Panc1 (cell line): Measurements from ENCODE around the gene TMEM19. TPM values are rescaled to one million over a fixed set of nuclear protein-coding genes. Genes with fewer than 3 reads are reported as not detected.

Experiments
- ATAC-seq: fragments of 200-7000 bp; cut with Tn5 transposase; 2 replicates; pipeline ENCODE4 v1.9.1; 2020; ENCODE audit warnings: mild to moderate bottlenecking, moderate library complexity
- BruUV-seq: library from RNA; stranded (reverse); fragments of 400-500 nt; replicated peaks from 2 replicates; lab custom pipeline; 2021; lab: Mats Ljungman, UMichigan
- CTCF ChIA-PET: fragments of 300-600 bp; sonication (Branson Sonifier 250); formaldehyde crosslinking; loops from one replicate; lab custom pipeline; 2022; ENCODE audit warnings: antibody characterized with exemption; lab: Charles Lee
- POLR2A ChIA-PET: fragments of 300-600 bp; sonication (Branson Sonifier 250); formaldehyde crosslinking; loops from one replicate; lab custom pipeline; 2022; ENCODE audit warnings: antibody characterized with exemption; lab: Charles Lee
- DNase-seq: peaks from one replicate; pipeline ENCODE4 v3.0.0-alpha.2; 2010; ENCODE audit warnings: low read depth, low spot score
- H3K27ac ChIP-seq: 2 replicates; pipeline ENCODE4 v1.5.1; 2011; ENCODE audit warnings: mild to moderate bottlenecking, low read length, inconsistent platforms
- H3K27me3 ChIP-seq: fragments of 200-500 bp; sonication (Bioruptor generic); 2 replicates; pipeline ENCODE4 v1.6.0; 2014; ENCODE audit warnings: low read length, inconsistent platforms; ENCODE audit not compliant: control insufficient read depth, insufficient read depth
- H3K36me3 ChIP-seq: fragments of 200-500 bp; sonication (Bioruptor generic); 2 replicates; pipeline ENCODE4 v1.5.1; 2014; ENCODE audit warnings: inconsistent platforms, mild to moderate bottlenecking, low read length, moderate library complexity; ENCODE audit not compliant: control insufficient read depth, insufficient read depth
- H3K4me1 ChIP-seq: 2 replicates; pipeline ENCODE4 v1.5.1; 2011; ENCODE audit warnings: inconsistent platforms, mild to moderate bottlenecking, low read length, moderate library complexity; ENCODE audit not compliant: control insufficient read depth, insufficient read depth
- H3K4me3 ChIP-seq, 2 experiments: 2 replicates each; pipeline ENCODE4 v1.5.1; 2011 to 2012; ENCODE audit warnings: low read depth in 2 of 2, low read length in 2 of 2, mild to moderate bottlenecking in 2 of 2, inconsistent platforms in 1 of 2, moderate library complexity in 1 of 2
- H3K9me3 ChIP-seq: fragments of 200-500 bp; sonication (Bioruptor generic); 2 replicates; pipeline ENCODE4 v1.5.1; 2014; ENCODE audit warnings: low read depth, mild to moderate bottlenecking, inconsistent platforms, low read length, moderate library complexity; ENCODE audit not compliant: control insufficient read depth, insufficient read depth
- POLR2AphosphoS5 ChIP-seq: IDR thresholded peaks from 2 replicates; pipeline ENCODE4 v1.6.1; 2012; ENCODE audit warnings: mild to moderate bottlenecking, low read depth, low read length, moderate library complexity
- SIN3A ChIP-seq: IDR thresholded peaks from 2 replicates; pipeline ENCODE4 v1.6.1; 2012; ENCODE audit warnings: low read depth, mild to moderate bottlenecking, low read length, moderate library complexity, borderline replicate concordance; ENCODE audit not compliant: insufficient read depth
- TCF7L2 ChIP-seq: IDR thresholded peaks from 2 replicates; pipeline ENCODE4 v1.6.1; 2011; ENCODE audit warnings: mild to moderate bottlenecking, low read depth, low read length, inconsistent platforms
- in situ Hi-C: cut with HindIII; loops from 2 replicates; pipeline ENCODE4 v1.10.0; 2016; ENCODE audit warnings: low sequenced_read_pairs, low pct_unique_long_range_greater_than_20kb
- intact Hi-C: fragments of 100-400 bp; cut with micrococcal nuclease; formaldehyde crosslinking; loops from one replicate; pipeline ENCODE4 v1.10.0; 2022; ENCODE audit not compliant: unreplicated experiment
- total RNA-seq: library from RNA; stranded (reverse); gene quantifications from one replicate; pipeline ENCODE4 v1.2.1, GENCODE V29; 2021; ENCODE audit not compliant: unreplicated experiment
- TF ChIP-seq, protein P1 (sequence below), 2 experiments: IDR thresholded peaks; 2 replicates each; pipeline ENCODE4 v1.6.1; 2011 to 2012; ENCODE audit warnings: low read depth in 2 of 2, control low read depth in 1 of 2, low read length in 1 of 2, mild to moderate bottlenecking in 1 of 2, moderate library complexity in 1 of 2; ENCODE audit not compliant: insufficient read depth in 1 of 2
- TF ChIP-seq, protein P2 (sequence below): fragments of 450-650 bp; IDR thresholded peaks from 2 replicates; pipeline ENCODE4 v1.5.1; 2017; ENCODE audit warnings: mild to moderate bottlenecking

Gene TMEM19
- total RNA-seq, 1 experiment from 2014 or later: 72.8 TPM

DNA sequence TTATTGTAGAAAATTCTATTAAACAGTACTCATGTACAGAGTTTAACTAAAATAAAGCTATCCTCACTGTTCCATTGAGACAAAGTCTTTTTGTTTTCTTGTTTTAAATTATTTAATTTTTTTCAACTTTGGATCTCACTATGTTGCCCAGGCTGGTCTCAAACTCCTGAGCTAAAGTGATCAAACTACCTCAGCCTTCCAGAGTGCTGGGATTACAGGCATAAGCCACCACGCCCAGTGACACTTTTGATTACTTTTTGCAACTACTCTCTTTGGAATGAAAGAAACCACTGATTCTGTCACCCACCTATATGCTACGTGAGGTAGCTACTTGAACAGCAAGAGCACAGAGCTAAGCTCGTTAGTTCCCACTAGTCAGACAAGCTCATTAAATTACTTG is 39.4 kb upstream of the TMEM19 start:
- Histone ChIP-seq H3K36me3 (peaks cover 56% of the 10 kb centered on the region), H3K9me3 (no peaks in the 10 kb centered on the region), H3K27ac (no peak overlapping the region), H3K4me3 (no peak overlapping the region), H3K27me3 (no peaks in the 10 kb centered on the region), H3K4me1 (no peaks in the 10 kb centered on the region)
- TF ChIP-seq SIN3A (no peak), POLR2AphosphoS5 (no peak), TCF7L2 (no peak)
- TF ChIP-seq, protein P1, sequence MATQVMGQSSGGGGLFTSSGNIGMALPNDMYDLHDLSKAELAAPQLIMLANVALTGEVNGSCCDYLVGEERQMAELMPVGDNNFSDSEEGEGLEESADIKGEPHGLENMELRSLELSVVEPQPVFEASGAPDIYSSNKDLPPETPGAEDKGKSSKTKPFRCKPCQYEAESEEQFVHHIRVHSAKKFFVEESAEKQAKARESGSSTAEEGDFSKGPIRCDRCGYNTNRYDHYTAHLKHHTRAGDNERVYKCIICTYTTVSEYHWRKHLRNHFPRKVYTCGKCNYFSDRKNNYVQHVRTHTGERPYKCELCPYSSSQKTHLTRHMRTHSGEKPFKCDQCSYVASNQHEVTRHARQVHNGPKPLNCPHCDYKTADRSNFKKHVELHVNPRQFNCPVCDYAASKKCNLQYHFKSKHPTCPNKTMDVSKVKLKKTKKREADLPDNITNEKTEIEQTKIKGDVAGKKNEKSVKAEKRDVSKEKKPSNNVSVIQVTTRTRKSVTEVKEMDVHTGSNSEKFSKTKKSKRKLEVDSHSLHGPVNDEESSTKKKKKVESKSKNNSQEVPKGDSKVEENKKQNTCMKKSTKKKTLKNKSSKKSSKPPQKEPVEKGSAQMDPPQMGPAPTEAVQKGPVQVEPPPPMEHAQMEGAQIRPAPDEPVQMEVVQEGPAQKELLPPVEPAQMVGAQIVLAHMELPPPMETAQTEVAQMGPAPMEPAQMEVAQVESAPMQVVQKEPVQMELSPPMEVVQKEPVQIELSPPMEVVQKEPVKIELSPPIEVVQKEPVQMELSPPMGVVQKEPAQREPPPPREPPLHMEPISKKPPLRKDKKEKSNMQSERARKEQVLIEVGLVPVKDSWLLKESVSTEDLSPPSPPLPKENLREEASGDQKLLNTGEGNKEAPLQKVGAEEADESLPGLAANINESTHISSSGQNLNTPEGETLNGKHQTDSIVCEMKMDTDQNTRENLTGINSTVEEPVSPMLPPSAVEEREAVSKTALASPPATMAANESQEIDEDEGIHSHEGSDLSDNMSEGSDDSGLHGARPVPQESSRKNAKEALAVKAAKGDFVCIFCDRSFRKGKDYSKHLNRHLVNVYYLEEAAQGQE (IDR thresholded peaks at IDR 0.05; ENCODE audit: insufficient read depth in 1 of 2, low read depth in 2 of 2, low read length in 1 of 2): no peak
- TF ChIP-seq, protein P2, sequence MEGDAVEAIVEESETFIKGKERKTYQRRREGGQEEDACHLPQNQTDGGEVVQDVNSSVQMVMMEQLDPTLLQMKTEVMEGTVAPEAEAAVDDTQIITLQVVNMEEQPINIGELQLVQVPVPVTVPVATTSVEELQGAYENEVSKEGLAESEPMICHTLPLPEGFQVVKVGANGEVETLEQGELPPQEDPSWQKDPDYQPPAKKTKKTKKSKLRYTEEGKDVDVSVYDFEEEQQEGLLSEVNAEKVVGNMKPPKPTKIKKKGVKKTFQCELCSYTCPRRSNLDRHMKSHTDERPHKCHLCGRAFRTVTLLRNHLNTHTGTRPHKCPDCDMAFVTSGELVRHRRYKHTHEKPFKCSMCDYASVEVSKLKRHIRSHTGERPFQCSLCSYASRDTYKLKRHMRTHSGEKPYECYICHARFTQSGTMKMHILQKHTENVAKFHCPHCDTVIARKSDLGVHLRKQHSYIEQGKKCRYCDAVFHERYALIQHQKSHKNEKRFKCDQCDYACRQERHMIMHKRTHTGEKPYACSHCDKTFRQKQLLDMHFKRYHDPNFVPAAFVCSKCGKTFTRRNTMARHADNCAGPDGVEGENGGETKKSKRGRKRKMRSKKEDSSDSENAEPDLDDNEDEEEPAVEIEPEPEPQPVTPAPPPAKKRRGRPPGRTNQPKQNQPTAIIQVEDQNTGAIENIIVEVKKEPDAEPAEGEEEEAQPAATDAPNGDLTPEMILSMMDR: no peak
- DNase-seq (no peak), ATAC-seq (no peak)
- POLR2A ChIA-PET: no interaction called here
- BruUV-seq: no TSS peak
- intact Hi-C loops: no loop called here
- CTCF ChIA-PET: no interaction called here
- in situ Hi-C loops: no loop called here

DNA sequence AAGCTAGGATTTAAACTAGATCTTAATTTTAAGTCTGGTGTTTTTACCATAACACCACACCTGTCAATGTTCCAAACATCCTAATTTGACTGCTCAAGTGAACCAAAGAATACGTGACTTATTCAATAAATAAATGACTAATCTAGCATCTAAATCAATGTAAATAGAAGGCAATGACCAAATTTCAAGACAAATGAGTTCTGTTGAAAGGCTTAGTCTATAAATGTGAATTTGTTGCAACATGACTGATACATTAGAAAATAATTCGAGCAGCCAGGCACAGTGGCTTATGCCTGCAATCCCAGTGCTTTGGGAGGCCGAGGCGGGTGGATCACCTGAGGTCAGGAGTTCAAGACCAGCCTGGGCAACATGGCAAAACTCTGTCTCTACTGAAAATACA is 37.3 kb upstream of the TMEM19 start:
- DNase-seq: no peak
- intact Hi-C loops (no loop called here), in situ Hi-C loops (no loop called here)
- peaks cover 49% of the 10 kb centered on the region for H3K36me3 ChIP-seq
- no peaks in the 10 kb centered on the region for H3K27me3 ChIP-seq
- CTCF ChIA-PET: interaction anchor here (0.7 kb wide), 1 partner anchor 100 kb away, joined by 11 read pairs; no protein-coding TSS in a partner anchor
- H3K4me1 ChIP-seq: no peaks in the 10 kb centered on the region
- POLR2A ChIA-PET: no interaction called here
- H3K27ac ChIP-seq: no peak overlapping the region
- ATAC-seq: no peak
- no peaks in the 10 kb centered on the region for H3K9me3 ChIP-seq
- H3K4me3 ChIP-seq: no peak overlapping the region
- no TSS peak for BruUV-seq
- TF ChIP-seq POLR2AphosphoS5 (no peak), SIN3A (no peak), TCF7L2 (no peak)
- TF ChIP-seq, protein P2: no peak
- TF ChIP-seq, protein P1 (IDR thresholded peaks at IDR 0.05; ENCODE audit: insufficient read depth in 1 of 2, low read depth in 2 of 2, low read length in 1 of 2): no peak
